K562 (cell line): ENCODE data around the gene SMAD4. TPM values are rescaled to one million over a fixed set of nuclear protein-coding genes. Genes with fewer than 3 reads are reported as not detected.

Source experiments
- ATAC-seq: fragments of 200-7000 bp; cut with Tn5 transposase; 3 replicates; pipeline ENCODE4 v1.9.1; 2020; ENCODE audit warnings: moderate library complexity
- BruUV-seq: library from RNA; stranded (reverse); fragments of 400-500 nt; replicated peaks from 2 replicates; lab custom pipeline; 2021; lab: Mats Ljungman, UMichigan
- CTCF ChIA-PET: fragments of 300-600 bp; formaldehyde crosslinking; extraction: SDS; loops from one replicate; lab custom pipeline; 2021; ENCODE audit warnings: low intra/inter-chr PET ratio; lab: Yijun Ruan, JAX
- POLR2A ChIA-PET: fragments of 300-600, 350-650 bp; sonication (Branson Sonifier 250); formaldehyde crosslinking; extraction: SDS; loops from one replicate; lab custom pipeline; 2021; ENCODE audit warnings: antibody characterized with exemption, inconsistent platforms; lab: Yijun Ruan, JAX
- DNase-seq, 4 experiments: peaks; one replicate each; pipeline versions ENCODE4 v3.0.0 to v3.0.0-alpha.2; 2011 to 2018; ENCODE audit warnings: low spot score in 3 of 4, mixed read lengths in 3 of 4; ENCODE audit errors: extremely low read depth in 1 of 4
- FAIRE-seq: peaks from 2 replicates; lab custom pipeline; 2011; peaks lifted over from hg19 to GRCh38; lab: Jason Lieb, UNC
- H2AFZ ChIP-seq: 2 replicates; pipeline ENCODE4 v1.6.0; 2011; ENCODE audit warnings: low read depth, low read length, control low read depth, inconsistent platforms
- H3K27ac ChIP-seq: fragments of 200-600 bp; 3 replicates; pipeline ENCODE4 v1.8.0; 2011; ENCODE audit warnings: low read depth, mild to moderate bottlenecking, control low read depth, inconsistent platforms, low read length, moderate library complexity, mixed read lengths; ENCODE audit errors: extremely low read depth
- H3K27me3 ChIP-seq, 2 experiments: fragments of 300-600 bp in 1 of 2; 2 replicates in 1 of 2; 3 replicates in 1 of 2; pipeline versions ENCODE4 v1.6.0 to v1.8.0; 2011; ENCODE audit warnings: inconsistent platforms in 2 of 2, low read length in 2 of 2, mild to moderate bottlenecking in 1 of 2, mixed read lengths in 1 of 2, moderate library complexity in 1 of 2; ENCODE audit not compliant: control insufficient read depth in 2 of 2, insufficient read depth in 2 of 2
- H3K36me3 ChIP-seq: fragments of 300-600 bp; 3 replicates; pipeline ENCODE4 v1.8.0; 2011; ENCODE audit warnings: mild to moderate bottlenecking, low read length, inconsistent platforms; ENCODE audit not compliant: control insufficient read depth, insufficient read depth
- H3K4me1 ChIP-seq, 2 experiments: fragments of 200-600 bp in 1 of 2; replicated peaks in 1 of 2; 2 replicates in 1 of 2; 3 replicates in 1 of 2; pipeline versions ENCODE4 v1.5.1 to v1.8.0; 2011; ENCODE audit warnings: inconsistent platforms in 2 of 2, low read length in 2 of 2, mild to moderate bottlenecking in 1 of 2, mixed read lengths in 1 of 2, moderate library complexity in 1 of 2; ENCODE audit not compliant: control insufficient read depth in 2 of 2, insufficient read depth in 2 of 2
- H3K4me2 ChIP-seq: 2 replicates; pipeline ENCODE4 v1.6.1; 2011; ENCODE audit warnings: low read length, control low read depth, inconsistent platforms, mixed read lengths; ENCODE audit not compliant: insufficient read depth
- H3K4me3 ChIP-seq: fragments of 200-600 bp; sonication (generic), shearing (Covaris generic); 2 replicates; pipeline ENCODE4 v1.5.1; 2016; ENCODE audit warnings: control low read depth, inconsistent platforms
- H3K79me2 ChIP-seq: fragments of 200-600 bp; 3 replicates; pipeline ENCODE4 v1.8.0; 2011; ENCODE audit warnings: low read length, inconsistent platforms; ENCODE audit not compliant: control insufficient read depth, insufficient read depth
- H3K9ac ChIP-seq, 2 experiments: 2 replicates each; pipeline versions ENCODE4 v1.6.0 to v1.6.1; 2011; ENCODE audit warnings: low read depth in 2 of 2, low read length in 2 of 2, control low read depth in 1 of 2, inconsistent platforms in 1 of 2, mild to moderate bottlenecking in 1 of 2, mixed read lengths in 1 of 2; ENCODE audit not compliant: insufficient read depth in 1 of 2
- H3K9me1 ChIP-seq: one replicate; pipeline ENCODE4 v1.6.0; 2011; ENCODE audit warnings: inconsistent platforms, mild to moderate bottlenecking, low read length, moderate library complexity; ENCODE audit not compliant: control insufficient read depth, insufficient read depth
- H3K9me3 ChIP-seq: replicated peaks from 2 replicates; pipeline ENCODE4 v1.5.1; 2011; ENCODE audit warnings: low read depth, low read length, inconsistent platforms; ENCODE audit not compliant: control insufficient read depth, insufficient read depth
- H4K20me1 ChIP-seq: replicated peaks from 2 replicates; pipeline ENCODE4 v1.6.1; 2011; ENCODE audit warnings: low read length, inconsistent platforms, mixed read lengths; ENCODE audit not compliant: control insufficient read depth, insufficient read depth
- ATF7 ChIP-seq: fragments of 450-650 bp; IDR thresholded peaks from 2 replicates; pipeline ENCODE4 v1.7.1; 2014; ENCODE audit warnings: mild to moderate bottlenecking, moderate library complexity
- FOSL1 ChIP-seq: fragments of 200-800 bp; sonication (Bioruptor generic); conservative IDR thresholded peaks from 2 replicates; pipeline ENCODE4 v1.6.1; 2016; ENCODE audit warnings: missing genetic modification characterization, missing compliant biosample characterization
- FOXA1 ChIP-seq: fragments of 450-650 bp; IDR thresholded peaks from 2 replicates; pipeline ENCODE4 v1.6.1; 2016; ENCODE audit warnings: mild to moderate bottlenecking, borderline replicate concordance
- JUND ChIP-seq, 2 experiments: IDR thresholded peaks; 2 replicates in 1 of 2; 3 replicates in 1 of 2; pipeline ENCODE4 v1.6.1; 2011; ENCODE audit warnings: borderline replicate concordance in 2 of 2, low read depth in 2 of 2, low read length in 2 of 2, improper control_type of control experiment in 1 of 2, missing biosample characterization in 1 of 2, missing genetic modification characterization in 1 of 2, missing genetic modification reagents in 1 of 2
- SPI1 ChIP-seq: IDR thresholded peaks from 2 replicates; pipeline ENCODE4 v1.6.1; 2011; ENCODE audit warnings: low read depth, low read length, control low read depth, borderline replicate concordance
- in situ Hi-C: fragments of 300-500 bp; cut with MboI; formaldehyde crosslinking; loops from 4 replicates; pipeline ENCODE4 v1.15.0; 2018; ENCODE audit warnings: inconsistent platforms, mixed read lengths
- intact Hi-C: fragments of 100-400 bp; cut with micrococcal nuclease; formaldehyde crosslinking; loops from 2 replicates; pipeline ENCODE4 v1.14.2; 2022
- polyA plus RNA-seq, 8 experiments: library from polyadenylated mRNA; depleted of rRNA in 4 of 8; stranded (reverse) in 5 of 8; unstranded in 3 of 8; fragments of >200 nt; fragmentation: Nextera tagmentation in 2 of 8; fragmentation: Illumina TruSeq in 1 of 8; extraction: Ambion mirVana in 2 of 8; extraction: Trizol in 1 of 8; gene quantifications; 2 replicates each; pipeline versions ENCODE4 v1.2.1 to v1.2.3, GENCODE V29; 2011 to 2014; ENCODE audit warnings: inconsistent platforms in 1 of 8, missing spikeins in 1 of 8
- total RNA-seq, 7 experiments: library from RNA; depleted of rRNA in 6 of 7; stranded (reverse); fragments of >200 nt in 6 of 7; fragmentation: Illumina TruSeq in 2 of 7; extraction: Trizol in 2 of 7; gene quantifications; 2 replicates each; pipeline versions ENCODE4 v1.2.1 to v1.2.3, GENCODE V29; 2011 to 2021; ENCODE audit warnings: low replicate concordance in 1 of 7
- TF ChIP-seq, protein P1 (sequence below): fragments of 450-650 bp; IDR thresholded peaks from 2 replicates; pipeline ENCODE4 v1.6.1; 2016
- TF ChIP-seq, protein P2 (sequence below), 2 experiments: fragments of 450-650 bp in 1 of 2; sonication (generic) in 1 of 2; formaldehyde crosslinking in 1 of 2; IDR thresholded peaks in 1 of 2; conservative IDR thresholded peaks in 1 of 2; 2 replicates each; pipeline versions ENCODE4 v1.6.1 to v1.8.1; 2016 to 2023; ENCODE audit warnings: mild to moderate bottlenecking in 2 of 2, moderate library complexity in 2 of 2, inconsistent platforms in 1 of 2, missing genetic modification reagents in 1 of 2
- TF ChIP-seq, protein P3 (sequence below), 2 experiments: IDR thresholded peaks; 2 replicates each; pipeline ENCODE4 v1.6.1; 2012; ENCODE audit warnings: improper control_type of control experiment in 2 of 2, low read depth in 2 of 2, low read length in 2 of 2, borderline replicate concordance in 1 of 2

The SMAD4 gene
- total and polyA plus RNA-seq, 9 of the 15 experiments (the other 6 are each of a cell fraction or from before 2014, with no cell fraction given), result 5.7 to 55.0 (median 39.4) TPM

DNA sequence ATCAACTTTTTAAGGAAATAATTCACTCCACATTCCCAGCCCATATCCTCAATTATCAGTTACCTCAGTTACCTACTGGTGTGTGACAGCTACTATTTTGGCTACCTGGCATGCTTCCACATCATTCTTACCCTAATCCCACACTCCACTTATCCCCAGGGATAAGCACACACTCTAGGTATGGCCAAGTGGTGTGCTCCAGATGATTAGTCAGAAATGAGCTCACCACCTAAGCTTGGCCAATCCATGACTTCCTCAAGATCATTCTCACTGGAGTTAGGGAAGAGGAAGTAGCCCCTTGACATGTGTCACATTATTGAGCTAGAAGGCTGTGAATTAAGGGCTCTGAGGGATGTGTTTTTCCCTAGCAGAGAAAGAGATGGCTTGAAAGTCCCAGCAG, 20.9 kb upstream of the SMAD4 start:
- in situ Hi-C loops, result no loop called here
- CTCF ChIA-PET, result no interaction called here
- no peak for FAIRE-seq

More for the DNA sequence above, 20.9 kb upstream of the SMAD4 start:
- intact Hi-C loops, result loop anchor here (10.0 kb wide), 1 partner anchor 134 kb away; the partner anchor contains the start of gene ME2
- DNase-seq (no peak), ATAC-seq (no peak)
- POLR2A ChIA-PET, result no interaction called here
- Histone ChIP-seq H3K4me1 (peaks cover 5 to 20% of the 10 kb centered on the region in 2 experiments; a peak in 3 of 5 replicates), H3K79me2 (no peaks in the 10 kb centered on the region), H2AFZ (no peak overlapping the region), H3K27ac (no peak overlapping the region), H3K9me1 (no peaks in the 10 kb centered on the region), H3K9ac (no peak overlapping the region), H3K4me3 (no peak overlapping the region), H3K36me3 (no peaks in the 10 kb centered on the region), H4K20me1 (no peaks in the 10 kb centered on the region), H3K9me3 (no peaks in the 10 kb centered on the region), H3K27me3 (no peaks in the 10 kb centered on the region), H3K4me2 (no peak overlapping the region)
- no TSS peak for BruUV-seq
- TF ChIP-seq JUND (IDR thresholded peaks at IDR 0.05; ENCODE audit: borderline replicate concordance, low read depth, low read length) (no peak), JUND (tag; IDR thresholded peaks at IDR 0.05; ENCODE audit: borderline replicate concordance, low read depth, low read length) (peak; percentile 35; the same call in 1 of the 3 replicates), ATF7 (peak; percentile 66), SPI1 (0 out of 2 replicates have a peak, but pooled peaks have one; percentile 6), FOSL1 (tag) (0 out of 2 replicates have a peak, but pooled peaks have one; percentile 22), FOXA1 (no peak)
- TF ChIP-seq, protein P1, sequence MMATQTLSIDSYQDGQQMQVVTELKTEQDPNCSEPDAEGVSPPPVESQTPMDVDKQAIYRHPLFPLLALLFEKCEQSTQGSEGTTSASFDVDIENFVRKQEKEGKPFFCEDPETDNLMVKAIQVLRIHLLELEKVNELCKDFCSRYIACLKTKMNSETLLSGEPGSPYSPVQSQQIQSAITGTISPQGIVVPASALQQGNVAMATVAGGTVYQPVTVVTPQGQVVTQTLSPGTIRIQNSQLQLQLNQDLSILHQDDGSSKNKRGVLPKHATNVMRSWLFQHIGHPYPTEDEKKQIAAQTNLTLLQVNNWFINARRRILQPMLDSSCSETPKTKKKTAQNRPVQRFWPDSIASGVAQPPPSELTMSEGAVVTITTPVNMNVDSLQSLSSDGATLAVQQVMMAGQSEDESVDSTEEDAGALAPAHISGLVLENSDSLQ, result peak; percentile 39; the same call in 1 of the 2 replicates
- TF ChIP-seq, protein P2, sequence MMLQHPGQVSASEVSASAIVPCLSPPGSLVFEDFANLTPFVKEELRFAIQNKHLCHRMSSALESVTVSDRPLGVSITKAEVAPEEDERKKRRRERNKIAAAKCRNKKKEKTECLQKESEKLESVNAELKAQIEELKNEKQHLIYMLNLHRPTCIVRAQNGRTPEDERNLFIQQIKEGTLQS (IDR thresholded peaks at IDR 0.05), result peak; percentile 48; the same call in 1 of the 2 replicates
- TF ChIP-seq, protein P2 (CRISPR knock-in tag; conservative IDR thresholded peaks at IDR 0.05), result no peak
- TF ChIP-seq, protein P3, sequence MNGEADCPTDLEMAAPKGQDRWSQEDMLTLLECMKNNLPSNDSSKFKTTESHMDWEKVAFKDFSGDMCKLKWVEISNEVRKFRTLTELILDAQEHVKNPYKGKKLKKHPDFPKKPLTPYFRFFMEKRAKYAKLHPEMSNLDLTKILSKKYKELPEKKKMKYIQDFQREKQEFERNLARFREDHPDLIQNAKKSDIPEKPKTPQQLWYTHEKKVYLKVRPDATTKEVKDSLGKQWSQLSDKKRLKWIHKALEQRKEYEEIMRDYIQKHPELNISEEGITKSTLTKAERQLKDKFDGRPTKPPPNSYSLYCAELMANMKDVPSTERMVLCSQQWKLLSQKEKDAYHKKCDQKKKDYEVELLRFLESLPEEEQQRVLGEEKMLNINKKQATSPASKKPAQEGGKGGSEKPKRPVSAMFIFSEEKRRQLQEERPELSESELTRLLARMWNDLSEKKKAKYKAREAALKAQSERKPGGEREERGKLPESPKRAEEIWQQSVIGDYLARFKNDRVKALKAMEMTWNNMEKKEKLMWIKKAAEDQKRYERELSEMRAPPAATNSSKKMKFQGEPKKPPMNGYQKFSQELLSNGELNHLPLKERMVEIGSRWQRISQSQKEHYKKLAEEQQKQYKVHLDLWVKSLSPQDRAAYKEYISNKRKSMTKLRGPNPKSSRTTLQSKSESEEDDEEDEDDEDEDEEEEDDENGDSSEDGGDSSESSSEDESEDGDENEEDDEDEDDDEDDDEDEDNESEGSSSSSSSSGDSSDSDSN (IDR thresholded peaks at IDR 0.05; ENCODE audit: borderline replicate concordance in 1 of 2, low read depth in 2 of 2, low read length in 2 of 2), result no peak
